G401 (cell line): ENCODE measurements around the gene SLC31A2. TPM values are rescaled to one million over a fixed set of nuclear protein-coding genes. Genes with fewer than 3 reads are reported as not detected.
"Not testable (repeated sequence)": the region's sequence is repeated elsewhere in the genome, so short reads cannot be mapped to it uniquely, and the experiment has no call there.

ENCODE experiments used
- DNase-seq: peaks from one replicate; pipeline ENCODE4 v3.0.0-alpha.2; 2015; ENCODE audit warnings: low spot score
- in situ Hi-C: cut with HindIII; loops from 2 replicates; pipeline ENCODE4 v1.10.0; 2016; ENCODE audit warnings: low sequenced_read_pairs, mixed read lengths
- total RNA-seq: library from RNA; depleted of rRNA; stranded (reverse); fragments of >200 nt; shearing (Covaris generic); gene quantifications from 2 replicates; pipeline ENCODE4 v1.2.3, GENCODE V29; 2014

Gene SLC31A2
- total RNA-seq, 1 experiment from 2014 or later, result 4.4 TPM

GRCh38 chr9:113148781-113149510, 1.9 kb upstream of the SLC31A2 start:
- in situ Hi-C loops, result no loop called here
- DNase-seq, result no peak

GRCh38 chr9:113149561-113149960, 1.2 kb upstream of the SLC31A2 start:
- in situ Hi-C loops, DNase-seq: not testable (repeated sequence)

GRCh38 chr9:113151696-113152630, 1.2 kb downstream of the SLC31A2 start:
- no peak for DNase-seq
- in situ Hi-C loops, result no loop called here

- in situ Hi-C loops, result no loop called here
- no peak for DNase-seq
Observed at GRCh38 chr9:113152699-113153098, 1.9 kb downstream of the SLC31A2 start.

- in situ Hi-C loops, result no loop called here
- DNase-seq, result no peak
Observed at GRCh38 chr9:113153599-113153998, 2.8 kb downstream of the SLC31A2 start.

- no peak for DNase-seq
- in situ Hi-C loops, result no loop called here
Observed at GRCh38 chr9:113154471-113154870, 3.7 kb downstream of the SLC31A2 start.

- in situ Hi-C loops, result no loop called here
- no peak for DNase-seq
Observed at GRCh38 chr9:113154946-113155345, 4.1 kb downstream of the SLC31A2 start.

GRCh38 chr9:113155911-113156588, 5.2 kb downstream of the SLC31A2 start:
- in situ Hi-C loops, result no loop called here
- DNase-seq, result no peak

- in situ Hi-C loops, result no loop called here
- no peak for DNase-seq
Observed at GRCh38 chr9:113156880-113157279, 6.1 kb downstream of the SLC31A2 start.

- in situ Hi-C loops, result no loop called here
- no peak for DNase-seq
Observed at GRCh38 chr9:113158446-113158845, 7.6 kb downstream of the SLC31A2 start.

- DNase-seq, result no peak
- in situ Hi-C loops, result no loop called here
Observed at GRCh38 chr9:113160571-113160970, 9.8 kb downstream of the SLC31A2 start.

- in situ Hi-C loops, result no loop called here
- no peak for DNase-seq
Observed at GRCh38 chr9:113163001-113163400, 12.2 kb downstream of the SLC31A2 start.

- DNase-seq, result peak; percentile 66
- in situ Hi-C loops, result no loop called here
Observed at GRCh38 chr9:113164536-113165300, 13.9 kb downstream of the SLC31A2 start.

- DNase-seq, result no peak
- in situ Hi-C loops, result no loop called here
Observed at GRCh38 chr9:113166039-113166438, 15.2 kb downstream of the SLC31A2 start.

GRCh38 chr9:113168809-113169208, 18.0 kb downstream of the SLC31A2 start:
- in situ Hi-C loops, result no loop called here
- no peak for DNase-seq

- in situ Hi-C loops, result no loop called here
- DNase-seq, result peak; percentile 84
Observed at GRCh38 chr9:113173341-113173740, 22.5 kb downstream of the SLC31A2 start.

- in situ Hi-C loops, result no loop called here
- no peak for DNase-seq
Observed at GRCh38 chr9:113176803-113177202, 26.0 kb downstream of the SLC31A2 start.

GRCh38 chr9:113177251-113177650, 26.4 kb downstream of the SLC31A2 start:
- in situ Hi-C loops, result no loop called here
- no peak for DNase-seq

- in situ Hi-C loops, result no loop called here
- DNase-seq, result no peak
Observed at GRCh38 chr9:113178087-113178486, 27.3 kb downstream of the SLC31A2 start.
